Esophagus muscularis mucosa (tissue), 4 donors: Measurements from ENCODE around the gene CALCA.

Experiments
- EP300 ChIP-seq: sonication (generic); formaldehyde crosslinking; IDR thresholded peaks from one replicate; pipeline ENCODE4 v1.6.1; 2017; ENCODE audit warnings: antibody characterized with exemption
- POLR2A ChIP-seq: fragments of 450-650 bp; IDR thresholded peaks from one replicate; pipeline ENCODE4 v1.6.1; 2017; ENCODE audit warnings: antibody characterized with exemption, moderate library complexity, mild to moderate bottlenecking, low read depth
- POLR2AphosphoS5 ChIP-seq, 2 donors: sonication (generic); formaldehyde crosslinking; IDR thresholded peaks; one replicate each; pipeline ENCODE4 v1.6.1; 2017; ENCODE audit warnings: antibody characterized with exemption in 2 of 2
- TF ChIP-seq, protein P1 (sequence below), 3 experiments: fragments of 200-600 bp in 2 of 3; fragments of 450-650 bp in 1 of 3; sonication (generic) in 2 of 3; IDR thresholded peaks; one replicate each; pipeline ENCODE4 v1.5.1; 2017 to 2019; ENCODE audit warnings: antibody characterized with exemption in 3 of 3, mild to moderate bottlenecking in 2 of 3, moderate library complexity in 1 of 3

DNA sequence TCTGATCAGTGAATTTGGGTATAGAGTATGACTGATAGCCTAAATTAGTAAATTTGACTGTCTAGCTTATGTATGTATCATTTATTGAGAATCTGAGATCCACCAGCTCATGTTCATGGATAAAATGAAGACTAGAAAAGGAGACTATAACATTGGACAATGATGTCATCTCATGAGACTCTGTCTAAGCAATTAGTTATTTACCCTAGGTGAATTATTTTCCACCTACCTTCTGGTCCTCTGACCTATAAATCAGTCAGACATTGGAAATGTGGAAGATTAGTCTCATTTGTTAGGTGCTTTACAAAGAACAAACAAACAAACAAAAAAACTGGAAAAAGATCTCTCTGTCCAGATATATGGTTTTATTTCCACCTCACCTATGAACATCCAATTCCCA, 38.7 kb upstream of the CALCA start:
- TF ChIP-seq, protein P1, sequence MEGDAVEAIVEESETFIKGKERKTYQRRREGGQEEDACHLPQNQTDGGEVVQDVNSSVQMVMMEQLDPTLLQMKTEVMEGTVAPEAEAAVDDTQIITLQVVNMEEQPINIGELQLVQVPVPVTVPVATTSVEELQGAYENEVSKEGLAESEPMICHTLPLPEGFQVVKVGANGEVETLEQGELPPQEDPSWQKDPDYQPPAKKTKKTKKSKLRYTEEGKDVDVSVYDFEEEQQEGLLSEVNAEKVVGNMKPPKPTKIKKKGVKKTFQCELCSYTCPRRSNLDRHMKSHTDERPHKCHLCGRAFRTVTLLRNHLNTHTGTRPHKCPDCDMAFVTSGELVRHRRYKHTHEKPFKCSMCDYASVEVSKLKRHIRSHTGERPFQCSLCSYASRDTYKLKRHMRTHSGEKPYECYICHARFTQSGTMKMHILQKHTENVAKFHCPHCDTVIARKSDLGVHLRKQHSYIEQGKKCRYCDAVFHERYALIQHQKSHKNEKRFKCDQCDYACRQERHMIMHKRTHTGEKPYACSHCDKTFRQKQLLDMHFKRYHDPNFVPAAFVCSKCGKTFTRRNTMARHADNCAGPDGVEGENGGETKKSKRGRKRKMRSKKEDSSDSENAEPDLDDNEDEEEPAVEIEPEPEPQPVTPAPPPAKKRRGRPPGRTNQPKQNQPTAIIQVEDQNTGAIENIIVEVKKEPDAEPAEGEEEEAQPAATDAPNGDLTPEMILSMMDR (IDR thresholded peaks at IDR 0.05) = no peak
- no peak for TF ChIP-seq POLR2A
- TF ChIP-seq POLR2AphosphoS5 (IDR thresholded peaks at IDR 0.05) = no peak
- no peak for TF ChIP-seq EP300
